GM10266 (cell line): Measurements from ENCODE around the gene ATP2B2.

Experiments
- DNase-seq: peaks from one replicate; pipeline ENCODE4 v3.0.0; 2012; ENCODE audit errors: extremely low spot score
- TF ChIP-seq, protein P1 (sequence below): IDR thresholded peaks from 2 replicates; pipeline ENCODE4 v1.5.1; 2012; ENCODE audit warnings: mild to moderate bottlenecking, low read depth; ENCODE audit not compliant: control insufficient read depth, insufficient read depth; ENCODE audit errors: missing control alignments

Gene ATP2B2

DNA sequence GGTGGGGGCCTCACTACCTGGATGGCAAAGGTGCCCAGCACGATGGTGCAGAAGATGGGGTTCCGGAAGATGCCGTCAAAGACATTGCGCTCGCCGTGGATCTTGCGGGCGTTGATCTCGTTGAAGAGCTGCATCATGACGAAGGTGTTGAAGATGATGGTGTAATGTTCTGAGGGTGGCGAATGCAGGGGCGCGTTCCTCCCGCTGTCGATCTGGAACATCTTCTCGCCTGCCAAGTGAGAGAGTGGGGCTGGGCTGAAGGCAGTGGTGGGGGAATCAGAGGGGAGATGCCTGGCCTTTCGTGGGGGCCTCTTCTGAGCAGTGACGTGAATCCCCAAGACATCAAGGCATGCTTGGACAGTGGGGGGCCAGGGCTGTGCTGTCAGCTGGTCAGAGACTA is 164.9 kb downstream of the ATP2B2 start:
- TF ChIP-seq, protein P1, sequence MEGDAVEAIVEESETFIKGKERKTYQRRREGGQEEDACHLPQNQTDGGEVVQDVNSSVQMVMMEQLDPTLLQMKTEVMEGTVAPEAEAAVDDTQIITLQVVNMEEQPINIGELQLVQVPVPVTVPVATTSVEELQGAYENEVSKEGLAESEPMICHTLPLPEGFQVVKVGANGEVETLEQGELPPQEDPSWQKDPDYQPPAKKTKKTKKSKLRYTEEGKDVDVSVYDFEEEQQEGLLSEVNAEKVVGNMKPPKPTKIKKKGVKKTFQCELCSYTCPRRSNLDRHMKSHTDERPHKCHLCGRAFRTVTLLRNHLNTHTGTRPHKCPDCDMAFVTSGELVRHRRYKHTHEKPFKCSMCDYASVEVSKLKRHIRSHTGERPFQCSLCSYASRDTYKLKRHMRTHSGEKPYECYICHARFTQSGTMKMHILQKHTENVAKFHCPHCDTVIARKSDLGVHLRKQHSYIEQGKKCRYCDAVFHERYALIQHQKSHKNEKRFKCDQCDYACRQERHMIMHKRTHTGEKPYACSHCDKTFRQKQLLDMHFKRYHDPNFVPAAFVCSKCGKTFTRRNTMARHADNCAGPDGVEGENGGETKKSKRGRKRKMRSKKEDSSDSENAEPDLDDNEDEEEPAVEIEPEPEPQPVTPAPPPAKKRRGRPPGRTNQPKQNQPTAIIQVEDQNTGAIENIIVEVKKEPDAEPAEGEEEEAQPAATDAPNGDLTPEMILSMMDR = no peak
- DNase-seq = no peak

DNA sequence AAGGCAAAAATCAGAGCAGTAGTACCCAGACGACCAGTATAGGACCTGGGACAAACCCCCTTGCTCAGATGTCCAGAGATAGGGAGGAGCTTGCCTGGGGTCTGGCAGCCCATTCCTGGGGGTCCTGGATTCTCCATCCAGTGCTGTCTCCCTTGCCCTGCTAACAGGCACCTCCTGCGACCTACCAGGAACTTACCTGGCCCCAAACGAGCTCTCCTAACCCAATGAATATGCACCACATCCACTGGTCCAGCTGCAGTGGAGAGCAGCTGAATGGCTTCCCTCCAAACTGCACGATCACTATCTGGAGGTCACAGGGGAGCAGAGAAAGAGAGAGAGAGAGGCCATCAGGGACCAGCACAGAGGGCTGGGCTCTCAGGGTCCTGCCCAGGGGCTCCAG is 165.3 kb downstream of the ATP2B2 start:
- TF ChIP-seq, protein P1 = no peak
- DNase-seq = no peak

DNA sequence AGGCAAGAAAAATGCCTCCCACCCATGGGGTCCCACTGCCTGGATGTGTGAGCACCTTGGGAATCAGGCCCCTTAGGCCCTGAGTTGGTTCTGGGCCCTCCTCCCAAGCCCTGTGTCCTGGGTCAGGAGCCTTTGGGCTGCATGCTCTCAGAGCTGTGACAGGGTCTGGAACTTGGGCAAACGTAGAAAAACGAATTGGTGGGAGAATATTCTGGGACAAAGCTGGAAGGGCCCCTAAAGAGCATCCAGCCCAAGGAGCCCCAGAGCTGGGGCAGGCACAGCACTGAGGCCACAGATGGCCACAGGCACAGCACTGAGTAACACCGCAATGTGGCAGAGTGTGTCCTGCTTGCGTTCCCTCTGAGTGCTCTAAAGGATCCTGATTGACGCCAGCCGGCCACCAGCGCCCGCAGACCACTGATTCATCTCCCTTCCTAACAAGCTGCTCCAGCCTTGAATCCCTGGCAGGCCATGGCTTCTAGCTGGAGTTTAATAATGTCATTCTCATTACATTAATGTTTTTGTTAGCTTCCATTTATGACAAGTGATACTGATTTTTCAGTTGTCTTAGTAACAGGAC is 165.9 kb downstream of the ATP2B2 start:
- no peak for DNase-seq
- TF ChIP-seq, protein P1 = no peak

DNA sequence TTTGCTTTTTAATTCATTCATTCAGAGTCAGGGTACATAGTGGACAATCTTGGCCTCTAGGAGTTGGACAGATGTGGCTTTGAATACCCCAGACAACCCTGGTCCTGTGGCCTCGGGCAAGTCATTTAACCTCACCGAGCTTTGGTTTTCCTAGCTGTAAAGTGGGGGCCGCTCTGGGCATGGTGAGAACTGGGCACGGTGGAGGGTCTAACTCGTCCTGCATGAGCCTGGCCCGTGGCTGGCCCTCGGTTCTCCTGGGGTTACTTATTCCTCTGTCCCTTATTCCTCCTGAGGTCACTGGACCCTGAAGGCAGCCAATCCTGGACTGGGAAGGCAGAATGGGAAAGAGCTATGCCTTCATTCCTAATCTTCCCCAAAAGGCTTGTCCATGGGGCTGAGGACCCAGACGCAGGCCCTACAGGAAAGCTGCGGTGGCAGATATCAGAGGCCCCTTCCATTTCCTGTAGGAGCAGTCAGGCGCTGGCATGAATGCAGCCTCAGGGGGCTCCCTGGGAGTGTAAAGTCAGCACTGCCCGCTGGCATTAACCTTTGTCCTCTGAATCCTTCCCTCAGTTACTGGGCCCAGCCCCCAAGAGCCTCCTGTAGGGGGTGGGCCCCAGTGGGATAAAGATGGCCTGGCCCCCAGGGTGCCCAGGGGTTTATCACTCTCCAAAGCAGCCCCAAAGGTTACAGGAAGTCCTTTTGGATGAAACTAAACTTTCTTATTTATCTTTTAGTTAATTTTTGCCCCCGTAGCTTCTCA is 166.6 kb downstream of the ATP2B2 start:
- TF ChIP-seq, protein P1 = no peak

DNA sequence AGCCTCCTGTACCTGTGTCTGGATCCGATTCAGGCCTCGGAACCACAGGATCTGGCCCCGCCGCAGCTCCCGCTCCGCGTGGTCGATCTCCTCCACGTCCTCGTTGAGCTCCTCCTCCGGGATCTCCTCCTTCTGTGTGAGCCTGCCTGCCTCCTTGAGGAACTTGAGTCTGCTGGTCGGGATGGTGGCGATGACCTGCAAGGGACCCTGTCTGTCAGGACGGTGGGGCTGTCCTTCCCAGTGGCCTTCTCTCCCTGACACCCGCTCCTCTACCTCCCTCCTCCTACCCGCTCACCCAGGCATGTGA is 167.3 kb downstream of the ATP2B2 start:
- TF ChIP-seq, protein P1 = no peak
- no peak for DNase-seq

More for the DNA sequence above, 166.6 kb downstream of the ATP2B2 start:
- DNase-seq = no peak

DNA sequence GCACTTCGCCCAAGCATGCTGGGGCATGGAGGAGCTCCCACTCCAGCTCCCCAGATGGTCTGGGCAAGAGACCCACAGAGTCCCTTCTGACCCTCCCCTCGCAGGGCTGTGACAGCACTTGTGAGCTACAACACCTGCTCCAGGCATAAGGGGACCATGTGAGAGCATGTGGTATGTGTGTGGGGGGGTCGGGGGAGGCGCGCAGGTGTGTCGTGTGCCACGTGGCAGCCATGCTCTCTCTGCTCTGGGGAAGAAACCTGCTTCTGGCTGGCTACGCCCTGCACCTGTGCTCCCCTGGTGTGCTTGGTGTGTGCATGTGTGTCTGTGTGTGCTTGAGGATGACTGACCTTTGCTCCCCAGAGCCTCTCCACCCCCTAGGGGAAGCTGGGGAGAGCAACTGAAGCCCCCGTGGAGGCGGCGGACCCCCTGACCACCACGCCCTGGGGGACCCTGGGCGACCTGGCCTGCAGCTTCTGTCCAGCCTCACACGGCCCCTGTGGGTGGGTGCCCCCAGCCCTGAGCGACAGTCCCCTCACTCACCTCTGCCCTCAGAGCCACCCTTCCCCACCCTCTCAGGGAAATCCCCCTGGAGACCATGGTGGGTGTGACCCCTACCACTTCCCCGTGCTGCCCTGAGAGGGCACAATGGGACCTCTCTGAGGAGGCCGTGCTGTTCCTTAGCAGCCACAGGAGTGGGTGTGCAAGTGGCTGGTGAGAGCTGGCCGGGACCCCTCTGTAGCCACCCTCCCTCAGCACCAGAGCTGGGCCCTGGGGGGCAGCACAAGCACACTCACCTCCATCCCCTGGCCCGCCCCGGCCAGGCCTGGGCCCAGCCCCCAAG is 167.8 kb downstream of the ATP2B2 start:
- no peak for DNase-seq
- TF ChIP-seq, protein P1 = no peak
